Pericardium fibroblast (primary cell): ENCODE data around the gene C7orf57. TPM values are rescaled to one million over a fixed set of nuclear protein-coding genes. Genes with fewer than 3 reads are reported as not detected.

ENCODE experiments used
- total RNA-seq: library from RNA; depleted of rRNA; stranded (reverse); fragments of >200 nt; gene quantifications from 2 replicates; pipeline ENCODE4 v1.2.3, GENCODE V29; 2015

C7orf57 gene
- not detected in 2 replicates for total RNA-seq

GRCh38 chr7:48035301-48035966, at the start of gene C7orf57:
TSS of gene C7orf57 (plus strand) at chr7:48035543. CDS start at chr7:48036309, 766 bp downstream.

GRCh38 chr7:48028938-48029337, 6.4 kb upstream of the C7orf57 start, which contains the start of gene SUN3:
TSS of gene SUN3 (minus strand) at chr7:48029107. CDS start at chr7:48028938, 169 bp downstream.

GRCh38 chr7:48089046-48090003, 54.0 kb downstream of the C7orf57 start, which contains the start of gene UPP1:
TSS of gene UPP1 (plus strand) at chr7:48089265. CDS start at chr7:48094784, 5,519 bp downstream.

Other genes with a start within 250 kb of the C7orf57 start
- not detected in 2 replicates for gene PKD1L1, start 87.1 kb upstream of the C7orf57 start, total RNA-seq
- gene HUS1, start 55.9 kb upstream of the C7orf57 start, total RNA-seq = 6.2 and 27.7 TPM in 2 replicates
- not detected in 2 replicates for gene SUN3, start 6.4 kb upstream of the C7orf57 start, total RNA-seq
- 18.2 and 23.7 TPM in 2 replicates for gene UPP1, start 53.7 kb downstream of the C7orf57 start, total RNA-seq
- not detected in 2 replicates for gene ABCA13, start 135.9 kb downstream of the C7orf57 start, total RNA-seq